AG08395 (cell line): ENCODE results near the gene PHF5A.

Experiments used
- DNase-seq: peaks from one replicate; pipeline ENCODE4 v3.0.0; 2012; ENCODE audit warnings: mixed read lengths, low spot score

The PHF5A gene

DNA sequence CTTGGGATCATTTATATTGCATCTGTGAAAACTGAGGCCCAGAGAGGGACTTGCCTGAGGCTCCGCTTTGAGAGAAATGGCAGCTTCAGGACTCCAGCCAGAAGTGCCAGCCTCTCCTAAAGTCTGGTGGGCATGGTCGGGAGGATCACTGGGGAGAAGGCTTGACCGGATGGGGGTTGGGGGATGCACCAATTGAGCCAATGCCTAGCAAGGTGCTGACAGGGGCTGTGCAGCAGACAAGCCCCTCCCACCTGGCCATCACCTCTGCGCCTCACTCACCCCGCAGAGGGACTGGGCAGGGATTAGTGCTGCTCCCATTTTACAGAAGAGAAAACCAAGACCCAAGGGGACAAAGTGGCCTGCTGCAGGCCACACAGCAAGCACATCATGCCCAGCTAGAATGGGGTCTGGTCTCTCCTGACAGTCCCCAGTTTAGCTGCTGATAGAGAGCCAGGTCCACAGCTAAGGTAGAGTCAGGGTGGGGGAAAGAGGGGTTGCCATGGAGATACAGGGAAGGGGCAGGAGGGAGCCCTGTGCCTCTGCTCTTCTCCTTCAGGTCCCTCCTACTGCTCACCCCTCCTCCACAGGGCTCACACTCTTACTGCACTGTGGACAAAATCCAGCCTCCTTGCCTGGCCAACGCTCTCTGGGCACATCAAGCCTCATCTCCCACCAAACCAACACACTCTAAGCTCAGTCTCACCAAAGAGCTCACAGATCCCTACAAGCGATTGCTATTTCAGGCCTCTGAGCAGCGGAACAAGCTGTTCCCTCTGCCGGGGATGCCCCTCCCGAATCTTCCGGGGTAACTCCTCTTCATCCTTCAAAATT lies 57.3 kb downstream of the PHF5A start:
- DNase-seq = no peak

GRCh38 chr22:41410311-41410751 lies 58.2 kb downstream of the PHF5A start:
- DNase-seq = no peak
